Testis (tissue), 3 donors: ENCODE data around the gene CRTAC1. TPM values are rescaled to one million over a fixed set of nuclear protein-coding genes. Genes with fewer than 3 reads are reported as not detected.

Source experiments
- DNase-seq: peaks from one replicate; pipeline ENCODE4 v3.0.0-alpha.2; 2019
- H3K27ac ChIP-seq, 2 donors: fragments of 200-600 bp; sonication (generic); one replicate each; pipeline ENCODE4 v1.5.1; 2019
- H3K27me3 ChIP-seq: fragments of 200-600 bp; sonication (generic); one replicate; pipeline ENCODE4 v1.5.1; 2019
- H3K36me3 ChIP-seq: fragments of 200-600 bp; sonication (generic); one replicate; pipeline ENCODE4 v1.5.1; 2017; ENCODE audit warnings: low read depth; ENCODE audit errors: missing control alignments
- H3K4me1 ChIP-seq: fragments of 200-600 bp; sonication (generic); one replicate; pipeline ENCODE4 v1.5.1; 2019
- H3K4me3 ChIP-seq, 2 donors: fragments of 200-600 bp; sonication (generic); one replicate each; pipeline ENCODE4 v1.5.1; 2017 to 2019
- H3K9me3 ChIP-seq: fragments of 200-600 bp; sonication (generic); one replicate; pipeline ENCODE4 v1.5.1; 2017
- CTCF ChIP-seq, 3 experiments: fragments of 450-650 bp in 2 of 3; fragments of 200-600 bp in 1 of 3; sonication (generic) in 1 of 3; IDR thresholded peaks; one replicate each; pipeline ENCODE4 v1.5.1; 2016 to 2019; ENCODE audit warnings: antibody characterized with exemption in 3 of 3, mild to moderate bottlenecking in 2 of 3, moderate library complexity in 1 of 3
- POLR2A ChIP-seq: fragments of 450-650 bp; IDR thresholded peaks from one replicate; pipeline ENCODE4 v1.6.1; 2017; ENCODE audit warnings: antibody characterized with exemption, mild to moderate bottlenecking, moderate library complexity
- WGBS, 2 donors: methylation state at CpG; one replicate each; pipeline ENCODE4 v1.1.5; 2018; 5-methylcytosine and 5-hydroxymethylcytosine counted together
- intact Hi-C: fragments of 100-400 bp; cut with DNase I; formaldehyde crosslinking; loops from one replicate; pipeline ENCODE4 v1.15.1; 2023; ENCODE audit warnings: low total_unique reads
- polyA plus RNA-seq: library from polyadenylated mRNA; stranded (reverse); fragments of 350-450 nt; fragmentation: Illumina TruSeq; extraction: RNeasy Lipid Tissue Mini Kit (QIAGEN cat#74804); gene quantifications from one replicate; pipeline ENCODE4 v1.2.3, GENCODE V29; 2014; ENCODE audit warnings: low read depth, low replicate concordance; ENCODE audit not compliant: insufficient read depth
- total RNA-seq, 2 donors: library from RNA; depleted of rRNA; stranded (reverse); fragments of >200 nt; gene quantifications; one replicate each; pipeline ENCODE4 v1.2.3, GENCODE V29; 2016

Gene CRTAC1
- total and polyA plus RNA-seq, 3 donors from 2014 or later, result 7.5 to 12.2 (median 11.5) TPM

- no peak overlapping the region for H3K4me3 ChIP-seq
- H3K36me3 ChIP-seq, result no peaks in the 10 kb centered on the region
- no peak for DNase-seq
- TF ChIP-seq CTCF (IDR thresholded peaks at IDR 0.05), result no peak
- no peak for TF ChIP-seq POLR2A
- H3K4me1 ChIP-seq, result no peaks in the 10 kb centered on the region
- intact Hi-C loops, result no loop called here
- H3K9me3 ChIP-seq, result no peaks in the 10 kb centered on the region
- H3K27ac ChIP-seq, result no peak overlapping the region
- WGBS, 2 donors, result 83 to 91% methylated on average over 1 of the region's 1 CpG
- H3K27me3 ChIP-seq, result no peaks in the 10 kb centered on the region
Observed at GRCh38 chr10:98058295-98058694, 27.9 kb upstream of the CRTAC1 start.

GRCh38 chr10:98055841-98056516 is 25.6 kb upstream of the CRTAC1 start:
- H3K9me3 ChIP-seq, result no peaks in the 10 kb centered on the region
- DNase-seq, result no peak
- no peaks in the 10 kb centered on the region for H3K27me3 ChIP-seq
- 49 to 52% methylated on average over 4 of the region's 4 CpGs for WGBS, 2 donors
- no peaks in the 10 kb centered on the region for H3K4me1 ChIP-seq
- no peaks in the 10 kb centered on the region for H3K36me3 ChIP-seq
- TF ChIP-seq CTCF (IDR thresholded peaks at IDR 0.05) (no peak), POLR2A (no peak)
- H3K4me3 ChIP-seq, result no peak overlapping the region
- intact Hi-C loops, result no loop called here
- H3K27ac ChIP-seq, result no peak overlapping the region

GRCh38 chr10:98047009-98047741 is 16.8 kb upstream of the CRTAC1 start:
- no peak overlapping the region for H3K4me3 ChIP-seq
- H3K27me3 ChIP-seq, result no peaks in the 10 kb centered on the region
- TF ChIP-seq POLR2A (no peak), CTCF (IDR thresholded peaks at IDR 0.05) (no peak)
- H3K9me3 ChIP-seq, result no peaks in the 10 kb centered on the region
- no peaks in the 10 kb centered on the region for H3K36me3 ChIP-seq
- no peaks in the 10 kb centered on the region for H3K4me1 ChIP-seq
- H3K27ac ChIP-seq, result no peak overlapping the region
- intact Hi-C loops, result loop anchor here (10.0 kb wide), 1 partner anchor 132 kb away; no protein-coding TSS in a partner anchor
- 52 to 55% methylated on average over 6 to 7 of the region's 7 CpGs for WGBS, 2 donors
- peak; percentile 22 for DNase-seq

- DNase-seq, result peak; percentile 78
- Histone ChIP-seq H3K4me3 (no peak overlapping the region), H3K27me3 (no peaks in the 10 kb centered on the region), H3K27ac (no peak overlapping the region), H3K4me1 (no peaks in the 10 kb centered on the region), H3K36me3 (no peaks in the 10 kb centered on the region), H3K9me3 (no peaks in the 10 kb centered on the region)
- 23 to 25% methylated on average over 4 to 6 of the region's 6 CpGs for WGBS, 2 donors
- TF ChIP-seq CTCF (IDR thresholded peaks at IDR 0.05), result peak; percentile 63 to 90 (median 65)
- TF ChIP-seq POLR2A, result no peak
- intact Hi-C loops, result loop anchor here (10.0 kb wide), 1 partner anchor 131 kb away; no protein-coding TSS in a partner anchor
Observed at GRCh38 chr10:98045785-98046389, 15.5 kb upstream of the CRTAC1 start.
